ENCODE measurements around the gene OLFML1. TPM values are rescaled to one million over a fixed set of nuclear protein-coding genes. Genes with fewer than 3 reads are reported as not detected.

OLFML1 gene
- total RNA-seq, 1 donor from 2014 or later, result not detected

GRCh38 chr11:7528514-7529049 is 43.3 kb downstream of the OLFML1 start:
- CTCF ChIA-PET, result interaction anchor here (0.6 kb wide), 1 partner anchor 809 kb away, joined by 3 read pairs; no protein-coding TSS in a partner anchor
- H3K9me3 Mint-ChIP-seq, result no peaks in the 10 kb centered on the region
- H3K27ac Mint-ChIP-seq, result no peak overlapping the region
- intact Hi-C loops (cut with micrococcal nuclease), result no loop called here
- H3K27me3 Mint-ChIP-seq, result no peaks in the 10 kb centered on the region
- TF ChIP-seq, protein P1, sequence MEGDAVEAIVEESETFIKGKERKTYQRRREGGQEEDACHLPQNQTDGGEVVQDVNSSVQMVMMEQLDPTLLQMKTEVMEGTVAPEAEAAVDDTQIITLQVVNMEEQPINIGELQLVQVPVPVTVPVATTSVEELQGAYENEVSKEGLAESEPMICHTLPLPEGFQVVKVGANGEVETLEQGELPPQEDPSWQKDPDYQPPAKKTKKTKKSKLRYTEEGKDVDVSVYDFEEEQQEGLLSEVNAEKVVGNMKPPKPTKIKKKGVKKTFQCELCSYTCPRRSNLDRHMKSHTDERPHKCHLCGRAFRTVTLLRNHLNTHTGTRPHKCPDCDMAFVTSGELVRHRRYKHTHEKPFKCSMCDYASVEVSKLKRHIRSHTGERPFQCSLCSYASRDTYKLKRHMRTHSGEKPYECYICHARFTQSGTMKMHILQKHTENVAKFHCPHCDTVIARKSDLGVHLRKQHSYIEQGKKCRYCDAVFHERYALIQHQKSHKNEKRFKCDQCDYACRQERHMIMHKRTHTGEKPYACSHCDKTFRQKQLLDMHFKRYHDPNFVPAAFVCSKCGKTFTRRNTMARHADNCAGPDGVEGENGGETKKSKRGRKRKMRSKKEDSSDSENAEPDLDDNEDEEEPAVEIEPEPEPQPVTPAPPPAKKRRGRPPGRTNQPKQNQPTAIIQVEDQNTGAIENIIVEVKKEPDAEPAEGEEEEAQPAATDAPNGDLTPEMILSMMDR (IDR thresholded peaks at IDR 0.05), result no peak
- DNase-seq (no peak), ATAC-seq (ENCODE audit: low read depth) (no peak)
- POLR2A ChIA-PET, result interaction anchor here (1.0 kb wide), 1 partner anchor 13 kb away, joined by 3 read pairs; no protein-coding TSS in a partner anchor
- H3K4me1 Mint-ChIP-seq, result peaks cover 59% of the 10 kb centered on the region
- peaks cover 19% of the 10 kb centered on the region for H3K36me3 Mint-ChIP-seq (ENCODE audit: low read depth)
- H3K4me3 Mint-ChIP-seq, result no peak overlapping the region

GRCh38 chr11:7530013-7530640 is 44.8 kb downstream of the OLFML1 start:
- DNase-seq, result no peak
- Mint-ChIP-seq H3K27ac (no peak overlapping the region), H3K36me3 (ENCODE audit: low read depth) (peaks cover 15% of the 10 kb centered on the region), H3K4me1 (peaks cover 74% of the 10 kb centered on the region), H3K4me3 (no peak overlapping the region), H3K27me3 (no peaks in the 10 kb centered on the region), H3K9me3 (no peaks in the 10 kb centered on the region)
- TF ChIP-seq, protein P1 (IDR thresholded peaks at IDR 0.05), result no peak
- no peak for ATAC-seq (ENCODE audit: low read depth)
- intact Hi-C loops (cut with micrococcal nuclease), result no loop called here
- ChIA-PET POLR2A (interaction anchor here (0.9 to 2.4 kb wide), 2 partner anchors 10 to 16 kb away, joined by 3 to 15 read pairs; no protein-coding TSS in a partner anchor), CTCF (interaction anchor here (0.9 kb wide), 1 partner anchor 9 kb away, joined by 3 read pairs; no protein-coding TSS in a partner anchor)

DNA sequence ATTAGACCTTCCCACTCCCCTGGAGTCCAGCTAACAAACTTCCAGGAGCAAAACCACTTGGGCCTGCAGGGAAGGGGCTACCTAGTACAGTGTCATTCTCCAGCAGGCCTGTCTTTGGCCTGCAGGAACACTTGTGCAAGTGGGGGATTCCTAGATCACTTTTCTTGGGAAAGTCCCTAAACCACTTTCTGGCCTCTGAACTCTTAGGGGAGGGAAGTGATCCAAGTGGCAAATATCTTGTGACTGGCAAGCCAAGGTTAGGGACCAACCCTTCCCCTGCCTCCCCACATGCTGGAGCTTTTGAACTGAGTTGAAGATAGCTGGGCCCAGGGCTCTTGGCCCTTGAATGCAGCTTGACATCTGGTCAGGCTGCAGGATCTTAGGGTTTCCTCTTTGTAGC is 45.7 kb downstream of the OLFML1 start:
- Mint-ChIP-seq H3K36me3 (ENCODE audit: low read depth) (peaks cover 17% of the 10 kb centered on the region), H3K27ac (peak overlapping the region; percentile 42), H3K4me3 (no peak overlapping the region), H3K9me3 (no peaks in the 10 kb centered on the region), H3K27me3 (no peaks in the 10 kb centered on the region), H3K4me1 (peaks cover 83% of the 10 kb centered on the region)
- intact Hi-C loops (cut with micrococcal nuclease), result no loop called here
- CTCF ChIA-PET, result interaction anchor here (1.8 kb wide), 1 partner anchor 9 kb away, joined by 3 read pairs; no protein-coding TSS in a partner anchor
- TF ChIP-seq, protein P1 (IDR thresholded peaks at IDR 0.05), result no peak
- DNase-seq, result no peak
- ATAC-seq (ENCODE audit: low read depth), result peak; percentile 32
- POLR2A ChIA-PET, result interaction anchor here (0.9 to 2.4 kb wide), 2 partner anchors 10 to 17 kb away, joined by 3 to 15 read pairs; no protein-coding TSS in a partner anchor

GRCh38 chr11:7532405-7533145 is 47.3 kb downstream of the OLFML1 start:
- intact Hi-C loops (cut with micrococcal nuclease), result loop anchor here (1.0 kb wide), 2 partner anchors 11 to 19 kb away; partner anchors contain the start of gene PPFIBP2
- POLR2A ChIA-PET, result interaction anchor here (0.6 to 3.1 kb wide), 4 partner anchors 11 to 19 kb away, joined by 6 to 32 read pairs (median 16); partner anchors contain the start of gene PPFIBP2

More at GRCh38 chr11:7532405-7533145, 47.3 kb downstream of the OLFML1 start:
- Mint-ChIP-seq H3K27ac (no peak overlapping the region), H3K27me3 (no peaks in the 10 kb centered on the region), H3K9me3 (no peaks in the 10 kb centered on the region), H3K36me3 (ENCODE audit: low read depth) (peaks cover 24% of the 10 kb centered on the region), H3K4me3 (no peak overlapping the region), H3K4me1 (peaks cover 85% of the 10 kb centered on the region)
- TF ChIP-seq, protein P1 (IDR thresholded peaks at IDR 0.05), result no peak
- DNase-seq, result no peak
- CTCF ChIA-PET, result interaction anchor here (1.4 to 1.8 kb wide), 2 partner anchors 11 kb away, joined by 3 to 5 read pairs; no protein-coding TSS in a partner anchor
- ATAC-seq (ENCODE audit: low read depth), result no peak
